CD14-positive monocyte (primary cell): ENCODE measurements around the gene PDE1C. TPM values are rescaled to one million over a fixed set of nuclear protein-coding genes. Genes with fewer than 3 reads are reported as not detected.

ENCODE experiments used
- DNase-seq, 3 donors: peaks; one replicate each; pipeline ENCODE4 v3.0.0-alpha.2; 2011 to 2022
- H2AFZ ChIP-seq: 2 replicates; pipeline ENCODE4 v1.6.0; 2012; ENCODE audit warnings: mild to moderate bottlenecking, low read depth, low read length, inconsistent platforms; ENCODE audit not compliant: insufficient read depth, poor library complexity, severe bottlenecking
- H3K27ac ChIP-seq, 2 donors: 1 replicate in 1 of 2; 2 replicates in 1 of 2; pipeline ENCODE4 v1.5.1; 2012 to 2013; ENCODE audit warnings: low read length in 2 of 2, control low read depth in 1 of 2, inconsistent platforms in 1 of 2, low read depth in 1 of 2, mild to moderate bottlenecking in 1 of 2
- H3K27me3 ChIP-seq, 2 donors: one replicate each; pipeline versions ENCODE4 v1.6.0 to v1.6.1; 2011 to 2013; ENCODE audit warnings: low read length in 2 of 2; ENCODE audit not compliant: control insufficient read depth in 2 of 2, insufficient read depth in 2 of 2
- H3K36me3 ChIP-seq, 2 donors: replicated peaks in 1 of 2; 1 replicate in 1 of 2; 2 replicates in 1 of 2; pipeline versions ENCODE4 v1.5.1 to v1.6.1; 2012 to 2013; ENCODE audit warnings: low read length in 2 of 2, control low read depth in 1 of 2, inconsistent platforms in 1 of 2, mild to moderate bottlenecking in 1 of 2; ENCODE audit not compliant: insufficient read depth in 2 of 2, control insufficient read depth in 1 of 2
- H3K4me1 ChIP-seq, 2 donors: 1 replicate in 1 of 2; 2 replicates in 1 of 2; pipeline versions ENCODE4 v1.5.1 to v1.6.1; 2012 to 2013; ENCODE audit warnings: low read length in 2 of 2, control low read depth in 1 of 2, inconsistent platforms in 1 of 2, mild to moderate bottlenecking in 1 of 2, moderate library complexity in 1 of 2; ENCODE audit not compliant: insufficient read depth in 2 of 2, control insufficient read depth in 1 of 2
- H3K4me2 ChIP-seq: replicated peaks from 2 replicates; pipeline ENCODE3; 2012; ENCODE audit warnings: low read length, moderate library complexity, mild to moderate bottlenecking; ENCODE audit not compliant: poor library complexity, severe bottlenecking; ENCODE audit errors: extremely low read depth
- H3K4me3 ChIP-seq, 3 experiments: fragments of 200-600 bp in 1 of 3; sonication (generic) in 1 of 3; replicated peaks in 1 of 3; 1 replicate in 2 of 3; 2 replicates in 1 of 3; pipeline ENCODE4 v1.5.1; 2011 to 2013; ENCODE audit warnings: low read length in 3 of 3, mild to moderate bottlenecking in 3 of 3, control low read depth in 2 of 3, low read depth in 2 of 3, inconsistent platforms in 1 of 3, moderate library complexity in 1 of 3
- H3K79me2 ChIP-seq: 2 replicates; pipeline ENCODE4 v1.6.0; 2012; ENCODE audit warnings: mild to moderate bottlenecking, control low read depth, inconsistent platforms, low read length, moderate library complexity; ENCODE audit not compliant: insufficient read depth
- H3K9ac ChIP-seq: 2 replicates; pipeline ENCODE4 v1.6.0; 2017; ENCODE audit warnings: low read length, mild to moderate bottlenecking; ENCODE audit not compliant: insufficient read depth, poor library complexity, severe bottlenecking
- H3K9me3 ChIP-seq, 2 donors: replicated peaks in 1 of 2; 1 replicate in 1 of 2; 2 replicates in 1 of 2; pipeline versions ENCODE4 v1.5.1 to v1.6.1; 2012 to 2013; ENCODE audit warnings: low read length in 2 of 2, control low read depth in 1 of 2; ENCODE audit not compliant: control insufficient read depth in 1 of 2, insufficient read depth in 1 of 2
- H4K20me1 ChIP-seq: 2 replicates; pipeline ENCODE4 v1.6.0; 2012; ENCODE audit warnings: mild to moderate bottlenecking, low read length, control low read depth, moderate library complexity; ENCODE audit not compliant: insufficient read depth
- H3K27ac Mint-ChIP-seq, 7 donors: one replicate each; pipeline ENCODE4 v1.8.0; 2020; ENCODE audit warnings: mild to moderate bottlenecking in 7 of 7, mixed read lengths in 7 of 7, moderate library complexity in 6 of 7, inconsistent platforms in 2 of 7
- H3K27me3 Mint-ChIP-seq, 3 donors: one replicate each; pipeline ENCODE4 v1.8.0; 2021 to 2022; ENCODE audit warnings: low read depth in 3 of 3, mild to moderate bottlenecking in 3 of 3, mixed read lengths in 3 of 3, moderate library complexity in 3 of 3, inconsistent platforms in 1 of 3
- H3K36me3 Mint-ChIP-seq, 2 donors: one replicate each; pipeline ENCODE4 v1.8.0; 2020; ENCODE audit warnings: mixed read lengths in 2 of 2, inconsistent platforms in 1 of 2, mild to moderate bottlenecking in 1 of 2
- H3K4me1 Mint-ChIP-seq: one replicate; pipeline ENCODE4 v1.8.0; 2020; ENCODE audit warnings: mild to moderate bottlenecking, mixed read lengths
- H3K4me3 Mint-ChIP-seq, 2 donors: one replicate each; pipeline ENCODE4 v1.8.0; 2020; ENCODE audit warnings: mild to moderate bottlenecking in 2 of 2, mixed read lengths in 2 of 2, moderate library complexity in 1 of 2
- H3K9me3 Mint-ChIP-seq, 7 donors: one replicate each; pipeline ENCODE4 v1.8.0; 2020 to 2022; ENCODE audit warnings: mixed read lengths in 7 of 7, mild to moderate bottlenecking in 6 of 7, moderate library complexity in 6 of 7, inconsistent platforms in 2 of 7
- CTCF ChIP-seq: fragments of 200-600 bp; IDR thresholded peaks from one replicate; pipeline ENCODE4 v1.8.0; 2022; ENCODE audit warnings: antibody characterized with exemption, mild to moderate bottlenecking
- WGBS: methylation state at CpG from one replicate; pipeline ENCODE4 v1.1.5; 2013; ENCODE audit warnings: missing lambda C conversion rate; ENCODE audit not compliant: insufficient coverage; 5-methylcytosine and 5-hydroxymethylcytosine counted together
- intact Hi-C, 2 donors: fragments of 100-400 bp; cut with micrococcal nuclease; formaldehyde crosslinking; loops; one replicate each; pipeline versions ENCODE4 v1.15.0 to v1.15.1; 2023
- polyA plus RNA-seq, 3 donors: library from polyadenylated mRNA; depleted of rRNA in 1 of 3; unstranded in 2 of 3; stranded (reverse) in 1 of 3; fragments of 300-500 nt in 2 of 3; fragments of >200 nt in 1 of 3; fragmentation: Illumina TruSeq in 2 of 3; gene quantifications; 1 replicate in 2 of 3; 2 replicates in 1 of 3; pipeline ENCODE4 v1.2.3, GENCODE V29; 2012 to 2021

The PDE1C gene
- polyA plus RNA-seq, 3 donors: not detected

- no peak overlapping the region for H2AFZ ChIP-seq
- Mint-ChIP-seq H3K4me1 (no peaks in the 10 kb centered on the region), H3K27me3 (peaks cover 1 to 7% (median 5%) of the 10 kb centered on the region in 3 donors), H3K27ac (no peak overlapping the region), H3K9me3 (peaks cover 0 to 3% (median 0%) of the 10 kb centered on the region in 7 donors), H3K4me3 (no peak overlapping the region), H3K36me3 (no peaks in the 10 kb centered on the region)
- H4K20me1 ChIP-seq: no peaks in the 10 kb centered on the region
- H3K4me1 ChIP-seq: no peaks in the 10 kb centered on the region
- no peak overlapping the region for H3K9ac ChIP-seq
- intact Hi-C loops: no loop called here
- no peaks in the 10 kb centered on the region for H3K27me3 ChIP-seq
- H3K9me3 ChIP-seq: no peaks in the 10 kb centered on the region
- 74% methylated on average over 3 of the region's 4 CpGs for WGBS
- H3K27ac ChIP-seq: no peak overlapping the region
- H3K4me2 ChIP-seq: no peak overlapping the region
- H3K4me3 ChIP-seq: no peak overlapping the region
- H3K36me3 ChIP-seq: no peaks in the 10 kb centered on the region
- no peak for TF ChIP-seq CTCF
- no peak for DNase-seq
- no peaks in the 10 kb centered on the region for H3K79me2 ChIP-seq
These were observed 305.7 kb downstream of the PDE1C start for GRCh38 chr7:31764462-31764861.

GRCh38 chr7:31763548-31763947 is 306.7 kb downstream of the PDE1C start:
- no peak overlapping the region for H2AFZ ChIP-seq
- no peaks in the 10 kb centered on the region for H3K36me3 ChIP-seq
- no peak overlapping the region for H3K27ac ChIP-seq
- peaks cover 0 to 3% (median 0%) of the 10 kb centered on the region in 7 donors for H3K9me3 Mint-ChIP-seq
- no peak overlapping the region for H3K4me3 ChIP-seq
- H3K4me1 ChIP-seq: no peaks in the 10 kb centered on the region
- H3K79me2 ChIP-seq: no peaks in the 10 kb centered on the region
- intact Hi-C loops: no loop called here
- no peaks in the 10 kb centered on the region for H3K4me1 Mint-ChIP-seq
- H3K9me3 ChIP-seq: no peaks in the 10 kb centered on the region
- no CpG with 5 or more reads among the region's 2 CpGs for WGBS
- no peak overlapping the region for H3K4me2 ChIP-seq
- TF ChIP-seq CTCF: no peak
- DNase-seq: no peak
- no peak overlapping the region for H3K9ac ChIP-seq
- peaks cover 1 to 7% (median 5%) of the 10 kb centered on the region in 3 donors for H3K27me3 Mint-ChIP-seq
- H3K36me3 Mint-ChIP-seq: no peaks in the 10 kb centered on the region
- H3K27ac Mint-ChIP-seq: no peak overlapping the region
- no peaks in the 10 kb centered on the region for H4K20me1 ChIP-seq
- no peak overlapping the region for H3K4me3 Mint-ChIP-seq
- H3K27me3 ChIP-seq: no peaks in the 10 kb centered on the region
